HTERT RPE-1 (cell line): Measurements from ENCODE around the gene EPHA8.

Experiments
- in situ Hi-C: fragments of 300-500 bp; cut with MboI; formaldehyde crosslinking; loops from 4 replicates; pipeline ENCODE4 v1.14.3; 2020; ENCODE audit warnings: low sequenced_read_pairs

EPHA8 gene

DNA sequence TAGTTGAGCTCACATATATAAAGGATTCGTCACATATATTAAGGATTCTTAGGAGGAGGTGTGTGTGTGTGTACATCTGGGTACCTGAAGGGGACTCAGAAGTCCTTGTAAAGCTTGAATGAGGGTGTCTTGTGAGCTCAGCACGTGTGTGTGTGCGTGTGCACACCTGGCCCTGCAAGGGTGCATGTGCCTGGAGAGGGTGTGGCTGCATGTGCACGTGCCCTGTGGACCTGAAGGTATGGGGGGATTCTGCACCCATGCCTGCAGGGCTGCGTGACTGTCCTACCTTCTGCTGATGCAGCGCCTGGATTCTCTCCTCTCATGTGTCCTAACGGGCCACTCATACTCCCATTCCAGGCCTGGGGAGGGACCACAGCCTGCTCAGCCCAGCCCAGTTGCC lies 24.0 kb downstream of the EPHA8 start:
- in situ Hi-C loops: no loop called here

DNA sequence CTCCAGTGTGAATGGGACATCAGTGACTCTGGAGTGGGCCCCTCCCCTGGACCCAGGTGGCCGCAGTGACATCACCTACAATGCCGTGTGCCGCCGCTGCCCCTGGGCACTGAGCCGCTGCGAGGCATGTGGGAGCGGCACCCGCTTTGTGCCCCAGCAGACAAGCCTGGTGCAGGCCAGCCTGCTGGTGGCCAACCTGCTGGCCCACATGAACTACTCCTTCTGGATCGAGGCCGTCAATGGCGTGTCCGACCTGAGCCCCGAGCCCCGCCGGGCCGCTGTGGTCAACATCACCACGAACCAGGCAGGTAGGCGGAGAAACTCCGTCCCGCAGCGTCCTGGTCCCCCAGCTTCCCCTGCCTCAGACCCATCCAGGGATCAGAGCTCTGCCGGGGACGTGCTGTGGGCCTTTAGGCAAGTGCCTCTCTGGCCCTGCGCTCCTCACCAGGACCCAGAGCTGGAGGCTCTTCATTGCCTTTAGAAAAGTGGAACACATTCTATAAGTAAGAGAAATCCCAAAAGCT lies 25.7 kb downstream of the EPHA8 start:
- in situ Hi-C loops: no loop called here

DNA sequence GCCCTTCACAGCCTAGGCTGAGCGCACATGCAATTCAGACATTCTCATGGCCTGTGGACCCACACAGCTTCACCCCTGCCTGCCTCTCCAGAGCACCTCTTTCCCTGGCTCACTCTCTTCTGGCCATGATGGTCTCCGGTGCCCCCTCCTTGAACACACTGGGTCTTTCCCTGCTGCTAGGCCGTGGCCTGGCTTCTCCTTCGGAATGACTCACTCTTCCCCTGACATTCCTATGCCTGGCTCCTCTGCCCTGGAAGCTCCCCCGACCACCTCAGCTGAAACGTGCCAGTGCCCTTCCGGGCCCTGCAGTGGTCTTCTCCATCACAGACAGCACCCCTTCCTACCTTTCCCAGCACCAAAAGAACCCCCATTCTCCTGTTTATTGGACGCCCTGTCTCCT lies 28.3 kb downstream of the EPHA8 start:
- in situ Hi-C loops: no loop called here

DNA sequence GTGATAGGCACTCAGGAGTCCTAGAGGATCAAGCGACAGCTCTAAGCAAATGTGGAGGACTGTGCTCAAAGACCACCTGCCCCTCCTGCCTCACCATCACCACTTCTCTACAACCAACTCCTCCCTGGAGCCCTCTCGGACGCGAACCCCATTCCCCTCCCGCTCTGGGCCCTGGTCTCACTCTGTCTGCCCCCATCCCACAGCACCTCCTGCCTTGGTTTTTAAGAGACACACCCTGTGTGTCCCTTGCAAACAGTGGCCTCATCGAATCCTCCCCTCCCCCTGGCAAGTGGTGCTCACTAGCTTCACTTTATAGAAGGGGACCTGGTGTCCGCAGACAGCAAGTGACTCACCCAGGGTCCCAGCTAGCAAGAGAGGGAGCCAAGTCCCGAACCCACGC lies 28.8 kb downstream of the EPHA8 start:
- in situ Hi-C loops: no loop called here

DNA sequence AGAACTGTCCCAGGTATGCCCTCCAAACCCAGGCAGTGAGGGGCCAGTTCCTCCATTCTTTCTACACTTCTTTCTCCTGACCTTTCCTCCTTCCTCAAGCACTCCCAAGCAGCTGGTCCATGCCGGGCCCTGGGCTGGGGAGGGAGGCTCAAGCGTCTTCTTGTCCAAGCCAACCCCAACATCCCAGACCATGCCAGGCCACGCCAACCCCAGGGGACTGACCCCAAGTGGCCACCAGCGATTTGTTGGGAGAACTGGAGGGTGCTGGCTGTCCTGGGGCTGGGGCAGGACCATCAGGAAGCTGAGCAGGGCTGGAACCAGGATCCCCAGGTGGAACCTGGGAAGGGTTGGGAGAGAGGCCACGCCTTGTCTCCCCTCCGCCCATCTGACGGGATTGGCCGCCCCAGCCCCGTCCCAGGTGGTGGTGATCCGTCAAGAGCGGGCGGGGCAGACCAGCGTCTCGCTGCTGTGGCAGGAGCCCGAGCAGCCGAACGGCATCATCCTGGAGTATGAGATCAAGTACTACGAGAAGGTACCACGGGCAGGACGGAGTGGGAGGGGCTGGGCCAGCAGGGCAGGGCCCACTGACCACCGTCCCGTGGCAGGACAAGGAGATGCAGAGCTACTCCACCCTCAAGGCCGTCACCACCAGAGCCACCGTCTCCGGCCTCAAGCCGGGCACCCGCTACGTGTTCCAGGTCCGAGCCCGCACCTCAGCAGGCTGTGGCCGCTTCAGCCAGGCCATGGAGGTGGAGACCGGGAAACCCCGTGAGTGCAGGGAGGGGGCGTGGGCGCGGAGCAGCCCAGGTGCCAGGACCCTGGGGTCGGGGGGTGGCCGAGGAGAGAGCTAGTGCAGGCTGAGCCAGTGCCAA lies 29.9 kb downstream of the EPHA8 start:
- in situ Hi-C loops: no loop called here

DNA sequence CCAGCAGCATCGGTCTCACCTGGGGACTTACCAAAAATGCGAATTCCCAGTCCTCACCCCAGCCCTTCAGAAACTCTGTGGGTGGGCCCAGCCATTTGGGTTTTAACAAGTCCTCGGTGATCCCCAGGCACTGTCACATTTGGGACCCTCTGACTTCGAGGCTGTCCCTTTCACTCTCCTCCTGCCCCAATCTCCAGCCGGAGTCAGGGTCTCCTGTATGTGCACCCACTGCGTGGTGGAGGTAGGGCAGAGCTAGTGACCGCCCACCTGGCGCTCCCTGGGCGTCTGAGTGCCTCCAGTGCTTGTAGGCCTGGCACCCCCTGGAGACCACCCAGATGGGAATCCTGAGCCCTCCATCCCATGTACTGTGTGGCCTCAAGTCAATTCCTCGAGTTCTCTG lies 31.1 kb downstream of the EPHA8 start:
- in situ Hi-C loops: no loop called here

DNA sequence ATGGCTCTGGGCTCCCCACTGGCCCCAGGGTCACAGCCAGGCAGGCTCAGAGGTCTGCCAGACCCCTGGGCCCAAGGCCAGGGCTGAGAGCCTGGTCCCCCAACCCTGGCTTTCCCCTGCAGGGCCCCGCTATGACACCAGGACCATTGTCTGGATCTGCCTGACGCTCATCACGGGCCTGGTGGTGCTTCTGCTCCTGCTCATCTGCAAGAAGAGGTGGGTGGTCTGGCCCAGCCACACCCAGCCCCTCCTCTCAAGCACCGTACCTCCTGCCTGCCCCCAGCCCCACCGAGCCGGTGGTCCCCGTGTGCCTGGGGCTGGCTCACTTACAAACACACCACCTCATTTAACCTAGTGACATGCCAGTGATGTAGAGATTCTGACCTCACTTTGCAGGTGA lies 31.8 kb downstream of the EPHA8 start:
- in situ Hi-C loops: no loop called here

DNA sequence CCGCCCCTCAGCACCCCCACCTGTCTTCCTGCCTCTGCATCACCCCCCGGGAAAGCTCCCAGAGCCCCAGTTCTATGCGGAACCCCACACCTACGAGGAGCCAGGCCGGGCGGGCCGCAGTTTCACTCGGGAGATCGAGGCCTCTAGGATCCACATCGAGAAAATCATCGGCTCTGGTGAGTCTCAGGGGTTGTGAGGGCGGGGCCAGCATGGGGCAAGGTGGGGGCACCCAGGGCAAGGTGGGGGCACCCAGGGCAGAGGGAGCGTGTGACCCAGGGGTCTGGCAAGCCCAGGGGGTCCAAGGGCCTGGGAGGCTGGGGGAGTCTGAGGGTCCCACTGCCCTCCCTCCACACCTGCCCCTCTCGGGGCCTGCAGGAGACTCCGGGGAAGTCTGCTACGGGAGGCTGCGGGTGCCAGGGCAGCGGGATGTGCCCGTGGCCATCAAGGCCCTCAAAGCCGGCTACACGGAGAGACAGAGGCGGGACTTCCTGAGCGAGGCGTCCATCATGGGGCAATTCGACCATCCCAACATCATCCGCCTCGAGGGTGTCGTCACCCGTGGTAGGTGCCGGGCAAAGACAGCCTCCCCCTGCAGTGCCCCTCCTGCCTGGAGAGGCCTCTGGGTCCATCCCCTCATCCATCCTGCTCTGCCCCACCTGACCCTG lies 34.1 kb downstream of the EPHA8 start:
- in situ Hi-C loops: no loop called here

DNA sequence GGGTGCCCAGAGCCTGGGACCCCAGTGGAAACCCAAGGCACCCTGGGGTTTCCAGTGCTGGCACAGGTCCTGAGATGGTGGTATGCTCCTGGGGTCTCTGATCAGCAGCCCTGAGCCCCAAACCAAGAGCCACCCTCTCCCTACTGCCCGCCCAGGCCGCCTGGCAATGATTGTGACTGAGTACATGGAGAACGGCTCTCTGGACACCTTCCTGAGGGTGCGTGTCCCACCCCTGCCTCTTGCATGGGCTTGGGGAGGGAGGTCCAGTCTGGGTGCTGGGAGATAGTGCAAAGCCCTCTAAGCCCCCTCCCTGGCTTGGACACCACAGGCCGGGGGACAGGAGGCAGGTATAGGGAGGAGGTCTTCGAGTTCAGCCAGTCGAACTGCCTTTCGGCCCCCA lies 34.7 kb downstream of the EPHA8 start:
- in situ Hi-C loops: no loop called here

DNA sequence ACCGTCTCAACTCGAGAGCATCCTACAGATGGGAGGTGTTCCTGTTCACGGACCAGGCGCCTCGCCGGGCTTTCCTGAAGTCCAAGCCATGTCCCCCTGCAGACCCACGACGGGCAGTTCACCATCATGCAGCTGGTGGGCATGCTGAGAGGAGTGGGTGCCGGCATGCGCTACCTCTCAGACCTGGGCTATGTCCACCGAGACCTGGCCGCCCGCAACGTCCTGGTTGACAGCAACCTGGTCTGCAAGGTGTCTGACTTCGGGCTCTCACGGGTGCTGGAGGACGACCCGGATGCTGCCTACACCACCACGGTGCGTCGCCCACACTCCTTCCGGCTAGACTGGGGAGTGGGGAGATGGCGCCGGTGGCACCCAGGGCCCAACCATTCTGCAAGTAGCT lies 35.4 kb downstream of the EPHA8 start:
- in situ Hi-C loops: no loop called here

DNA sequence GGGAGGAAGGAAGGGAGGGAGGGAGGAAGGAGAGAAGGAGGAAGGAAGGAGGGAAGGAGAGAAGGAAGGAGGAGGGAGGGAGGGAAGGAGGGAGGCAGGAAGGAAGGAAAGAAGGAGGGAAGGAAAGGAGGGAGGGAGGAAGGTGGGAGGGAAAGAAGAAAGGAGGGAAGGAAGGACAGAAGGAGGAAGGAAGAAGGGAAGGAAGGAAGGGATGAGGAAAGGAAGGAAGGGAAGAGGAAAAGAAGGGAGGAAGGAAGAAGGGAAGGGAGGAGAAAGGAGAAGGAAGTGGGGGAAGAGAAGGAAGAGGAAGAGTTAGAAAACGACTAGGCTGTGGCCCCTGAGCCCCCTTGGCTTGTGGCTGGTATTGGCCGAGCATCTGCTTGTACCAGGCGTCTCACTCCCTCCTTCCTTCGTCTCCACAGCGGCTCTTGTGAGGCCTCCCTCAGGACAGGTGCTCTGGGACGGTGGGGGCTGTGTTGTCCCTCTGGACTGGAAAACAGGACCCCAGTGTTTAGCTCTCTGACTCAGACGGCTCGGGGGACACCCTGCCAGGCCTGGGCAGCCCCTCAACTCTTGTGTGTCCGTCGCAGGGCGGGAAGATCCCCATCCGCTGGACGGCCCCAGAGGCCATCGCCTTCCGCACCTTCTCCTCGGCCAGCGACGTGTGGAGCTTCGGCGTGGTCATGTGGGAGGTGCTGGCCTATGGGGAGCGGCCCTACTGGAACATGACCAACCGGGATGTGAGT lies 37.0 kb downstream of the EPHA8 start:
- in situ Hi-C loops: no loop called here

DNA sequence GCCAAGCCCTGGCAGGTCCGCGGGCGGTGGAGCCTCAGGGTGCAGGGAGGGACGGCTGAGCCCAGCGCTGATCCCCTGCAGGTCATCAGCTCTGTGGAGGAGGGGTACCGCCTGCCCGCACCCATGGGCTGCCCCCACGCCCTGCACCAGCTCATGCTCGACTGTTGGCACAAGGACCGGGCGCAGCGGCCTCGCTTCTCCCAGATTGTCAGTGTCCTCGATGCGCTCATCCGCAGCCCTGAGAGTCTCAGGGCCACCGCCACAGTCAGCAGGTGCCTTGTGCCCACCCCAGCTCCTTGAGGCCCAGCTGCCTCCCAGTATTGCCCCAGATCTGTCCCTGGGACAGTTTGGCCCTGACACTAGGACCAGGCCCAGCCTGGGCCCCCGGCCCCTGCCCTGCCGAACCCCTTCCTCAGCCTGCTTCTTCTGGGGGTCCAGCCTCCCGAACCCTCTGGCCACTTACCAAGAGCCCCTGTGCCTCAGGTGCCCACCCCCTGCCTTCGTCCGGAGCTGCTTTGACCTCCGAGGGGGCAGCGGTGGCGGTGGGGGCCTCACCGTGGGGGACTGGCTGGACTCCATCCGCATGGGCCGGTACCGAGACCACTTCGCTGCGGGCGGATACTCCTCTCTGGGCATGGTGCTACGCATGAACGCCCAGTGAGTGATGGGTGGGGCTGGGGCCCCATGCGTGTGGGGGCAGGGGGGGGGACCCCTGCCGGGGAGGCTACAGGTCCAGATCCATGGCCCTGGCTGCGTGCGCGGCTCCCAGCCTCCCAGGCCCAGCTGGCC lies 37.7 kb downstream of the EPHA8 start:
- in situ Hi-C loops: no loop called here

DNA sequence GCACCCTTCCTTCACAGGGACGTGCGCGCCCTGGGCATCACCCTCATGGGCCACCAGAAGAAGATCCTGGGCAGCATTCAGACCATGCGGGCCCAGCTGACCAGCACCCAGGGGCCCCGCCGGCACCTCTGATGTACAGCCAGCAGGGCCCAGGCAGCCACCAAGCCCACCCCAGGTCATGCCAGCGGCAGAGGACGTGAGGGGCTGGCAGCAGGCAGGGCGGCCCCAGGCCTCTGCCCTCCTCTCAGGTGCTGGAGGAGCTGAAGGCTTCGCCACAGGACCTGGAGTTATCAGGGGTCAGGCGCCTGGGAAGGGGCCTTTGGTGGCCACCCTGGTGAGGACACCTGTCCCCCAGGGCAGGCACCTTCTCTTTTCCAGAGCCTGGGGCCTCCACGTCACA lies 38.3 kb downstream of the EPHA8 start:
- in situ Hi-C loops: no loop called here

DNA sequence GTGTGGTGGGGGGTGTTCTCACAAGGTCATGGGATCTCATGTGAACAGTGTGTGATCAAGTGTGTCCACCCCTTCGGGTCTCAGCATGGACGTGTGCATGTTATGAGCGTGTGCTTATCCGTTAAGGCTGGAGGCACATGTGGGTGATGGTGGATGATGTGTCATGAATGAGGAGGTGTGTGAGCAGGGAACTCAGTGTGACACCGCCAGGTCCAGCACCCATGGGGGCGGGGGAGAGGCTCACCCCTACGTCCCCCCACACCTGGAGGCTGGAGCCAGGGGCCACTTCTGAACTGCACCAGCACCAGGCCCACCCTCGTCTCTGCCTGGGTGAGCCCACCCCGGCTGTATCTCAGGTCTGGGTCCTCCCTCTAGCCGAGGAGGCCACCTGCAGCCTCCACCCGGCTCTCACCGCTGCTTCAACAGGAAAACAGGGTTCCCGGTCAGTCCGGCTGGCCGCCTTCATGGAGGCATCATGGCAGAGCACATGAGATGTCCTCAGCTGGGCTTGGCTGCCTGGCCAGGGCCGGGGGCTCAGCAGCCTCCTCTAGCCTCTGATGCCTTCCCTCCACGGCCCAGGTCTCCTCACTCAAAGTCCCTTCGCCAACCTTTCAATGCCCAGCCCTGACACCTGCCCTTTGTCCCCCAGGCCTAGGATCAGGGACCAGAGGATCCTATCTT lies 38.9 kb downstream of the EPHA8 start:
- in situ Hi-C loops: no loop called here

DNA sequence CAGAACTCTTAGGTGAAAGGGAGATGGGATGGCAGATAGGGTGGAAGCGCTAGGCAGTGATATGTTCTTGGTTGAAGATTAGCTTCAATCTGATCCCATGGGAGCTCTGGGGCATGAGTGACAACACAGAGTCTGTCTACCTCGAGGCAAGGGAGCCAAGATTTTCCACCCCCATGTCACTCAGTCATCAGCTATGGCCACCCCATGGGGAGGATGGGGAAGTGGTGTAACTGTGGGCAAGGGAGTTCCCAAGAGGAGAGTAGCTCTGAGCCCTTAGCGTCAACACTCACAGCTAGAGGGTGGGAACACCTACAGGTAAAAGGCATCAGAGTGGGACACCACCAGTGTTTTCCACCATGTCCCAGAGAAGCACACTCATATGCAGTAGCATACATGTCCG lies 42.9 kb downstream of the EPHA8 start:
- in situ Hi-C loops: no loop called here

DNA sequence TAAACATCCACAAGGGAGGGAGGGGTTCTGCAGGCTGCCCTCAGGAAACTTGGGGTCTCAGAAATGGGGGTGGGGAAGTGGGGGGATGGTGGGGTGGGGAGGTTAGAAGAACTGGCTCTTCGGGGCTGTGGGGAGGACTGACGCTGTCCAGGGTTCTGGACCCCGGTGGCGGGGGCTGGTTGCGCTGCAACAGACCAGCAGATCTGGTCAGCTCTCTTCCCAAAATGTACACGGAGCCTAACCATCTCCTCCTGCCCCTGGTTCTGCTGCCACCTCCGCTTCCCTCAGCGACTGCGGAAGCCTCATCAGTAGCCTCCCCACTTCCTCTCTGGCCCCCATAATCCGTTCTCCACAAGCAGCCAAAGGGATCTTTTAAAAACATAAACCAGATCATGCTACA lies 43.9 kb downstream of the EPHA8 start:
- in situ Hi-C loops: no loop called here

DNA sequence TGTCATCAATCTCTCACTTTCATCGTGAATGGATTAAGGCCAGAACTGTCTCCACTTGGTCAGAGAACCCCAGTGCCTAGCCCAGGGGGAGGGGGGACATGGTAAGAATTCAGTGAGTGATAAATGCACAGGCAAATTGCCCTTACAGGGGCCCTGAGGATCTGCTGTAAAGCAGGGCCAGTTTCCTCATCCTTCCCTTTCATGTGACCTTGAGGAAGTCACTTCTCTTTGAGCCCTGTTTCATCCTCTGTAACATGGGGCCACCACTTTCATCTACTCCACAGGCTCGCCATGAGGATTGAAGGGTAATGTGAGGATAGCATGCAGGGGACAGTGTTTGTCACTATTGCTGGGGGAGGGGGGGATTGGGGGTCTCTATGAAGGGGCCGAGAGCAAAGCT lies 45.1 kb downstream of the EPHA8 start:
- in situ Hi-C loops: no loop called here

DNA sequence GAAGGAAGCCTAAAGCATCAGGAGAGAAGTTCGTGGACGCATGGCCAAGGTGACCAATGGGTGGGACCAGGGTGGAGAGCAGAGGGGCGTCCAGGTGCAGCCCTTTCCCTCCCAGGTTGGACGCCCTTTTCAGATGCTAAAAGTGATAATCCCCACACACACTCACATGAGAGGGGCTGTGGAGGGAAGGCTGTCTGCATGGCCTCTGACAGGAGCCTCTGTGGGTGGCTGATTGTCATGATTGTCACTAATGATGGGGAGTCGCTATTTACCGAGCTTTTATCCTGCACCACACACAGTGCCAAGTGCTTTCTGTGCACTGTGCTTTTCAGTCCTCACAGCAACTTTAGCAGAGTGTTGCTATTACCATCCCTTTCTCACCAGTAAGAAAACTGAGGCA lies 46.0 kb downstream of the EPHA8 start:
- in situ Hi-C loops: no loop called here

DNA sequence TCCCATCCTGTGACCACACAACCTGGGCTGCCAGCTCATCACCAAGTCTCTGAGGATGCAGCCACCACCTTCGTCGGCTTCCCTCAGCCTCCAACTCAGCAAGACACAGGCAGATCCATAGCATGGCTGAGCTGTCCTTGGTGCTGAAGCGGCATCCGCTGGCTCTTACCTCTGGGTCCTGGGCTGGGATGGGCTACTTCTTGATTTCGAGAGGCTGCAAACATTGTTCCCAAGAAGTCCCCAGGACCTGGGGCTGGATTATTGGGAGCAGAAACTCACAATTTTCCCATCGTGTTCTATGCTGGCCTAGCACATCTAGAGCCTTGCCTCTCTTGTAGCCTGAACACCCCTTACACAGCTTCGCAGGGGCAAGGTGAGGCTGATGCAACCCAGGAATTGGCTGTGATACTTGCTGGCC lies 48.2 kb downstream of the EPHA8 start:
- in situ Hi-C loops: no loop called here
